Ovary (tissue), 9 donors: ENCODE measurements around the gene GALP. TPM values are rescaled to one million over a fixed set of nuclear protein-coding genes. Genes with fewer than 3 reads are reported as not detected.
A peak's percentile ranks its signal among the peaks of the same experiment; 100 is the strongest.

Source experiments
- DNase-seq, 5 donors: peaks; one replicate each; pipeline ENCODE4 v3.0.0-alpha.2; 2019 to 2020
- H3K27ac ChIP-seq, 2 donors: fragments of 200-600 bp; one replicate each; pipeline versions ENCODE4 v1.5.1 to v1.8.0; 2019 to 2022
- H3K27me3 ChIP-seq: fragments of 200-600 bp; one replicate; pipeline ENCODE4 v1.8.0; 2022
- H3K36me3 ChIP-seq: fragments of 200-600 bp; sonication (generic); one replicate; pipeline ENCODE4 v1.5.1; 2019
- H3K4me1 ChIP-seq: one replicate; pipeline ENCODE4 v1.8.1; 2013; ENCODE audit warnings: mild to moderate bottlenecking, moderate library complexity; ENCODE audit not compliant: insufficient read depth
- H3K4me3 ChIP-seq: fragments of 200-600 bp; sonication (generic); one replicate; pipeline ENCODE4 v1.5.1; 2017
- H3K9me3 ChIP-seq, 2 donors: fragments of 200-600 bp in 1 of 2; sonication (generic) in 1 of 2; one replicate each; pipeline versions ENCODE4 v1.5.1 to v1.8.1; 2013 to 2019; ENCODE audit warnings: mild to moderate bottlenecking in 1 of 2, moderate library complexity in 1 of 2
- EP300 ChIP-seq: sonication (generic); formaldehyde crosslinking; IDR thresholded peaks from one replicate; pipeline ENCODE4 v1.6.1; 2017; ENCODE audit warnings: antibody characterized with exemption
- POLR2A ChIP-seq: fragments of 450-650 bp; IDR thresholded peaks from one replicate; pipeline ENCODE4 v1.6.1; 2017; ENCODE audit warnings: antibody characterized with exemption, mild to moderate bottlenecking, moderate library complexity
- WGBS, 3 donors: extraction: QIAGEN DNeasy Blood & Tissue Kit in 1 of 3; methylation state at CpG; one replicate each; pipeline versions ENCODE4 v1.1.5 to v1.1.7; 2013 to 2017; 5-methylcytosine and 5-hydroxymethylcytosine counted together
- intact Hi-C, 4 donors: fragments of 100-400 bp; cut with DNase I; formaldehyde crosslinking; loops; one replicate each; pipeline versions ENCODE4 v1.11.0 to v1.15.1; 2022 to 2023
- polyA plus RNA-seq, 2 donors: library from polyadenylated mRNA; stranded (reverse); fragments of 200-250 nt in 1 of 2; fragments of 350-450 nt in 1 of 2; fragmentation: Illumina TruSeq in 1 of 2; extraction: RNeasy Lipid Tissue Mini Kit (QIAGEN cat#74804) in 1 of 2; gene quantifications; one replicate each; pipeline ENCODE4 v1.2.3, GENCODE V29; 2013 to 2014
- total RNA-seq, 7 donors: library from RNA; depleted of rRNA in 2 of 7; stranded (reverse); fragments of >200 nt in 2 of 7; fragmentation: NEBNext Ultra II Directional in 3 of 7; extraction: Animal tissue kit (Norgen Biotek cat#: 25700) in 3 of 7; gene quantifications; one replicate each; pipeline versions ENCODE4 v1.1.0 to v1.2.4, GENCODE V29; 2016 to 2023
- TF ChIP-seq, protein P1 (sequence below), 3 donors: fragments of 450-650 bp in 2 of 3; fragments of 200-600 bp in 1 of 3; IDR thresholded peaks; one replicate each; pipeline versions ENCODE4 v1.5.1 to v1.8.0; 2016 to 2022; ENCODE audit warnings: antibody characterized with exemption in 3 of 3, mild to moderate bottlenecking in 1 of 3
- donor health status: DM: no; HTN: no; CAD: no; lungs with moderate emphysema.
- donor health status: DM: no; HTN: no; CAD: no.
- donor health status: Bipolar disorder and iron deficiency.
- donor health status: DM: yes; HTN: yes; CAD: no.
- donor health status: DM: no; HTN: no; CAD: no.
- donor health status: DM: yes; HTN: yes; CAD: no.

GALP gene
- total and polyA plus RNA-seq, 9 donors = not detected

DNA sequence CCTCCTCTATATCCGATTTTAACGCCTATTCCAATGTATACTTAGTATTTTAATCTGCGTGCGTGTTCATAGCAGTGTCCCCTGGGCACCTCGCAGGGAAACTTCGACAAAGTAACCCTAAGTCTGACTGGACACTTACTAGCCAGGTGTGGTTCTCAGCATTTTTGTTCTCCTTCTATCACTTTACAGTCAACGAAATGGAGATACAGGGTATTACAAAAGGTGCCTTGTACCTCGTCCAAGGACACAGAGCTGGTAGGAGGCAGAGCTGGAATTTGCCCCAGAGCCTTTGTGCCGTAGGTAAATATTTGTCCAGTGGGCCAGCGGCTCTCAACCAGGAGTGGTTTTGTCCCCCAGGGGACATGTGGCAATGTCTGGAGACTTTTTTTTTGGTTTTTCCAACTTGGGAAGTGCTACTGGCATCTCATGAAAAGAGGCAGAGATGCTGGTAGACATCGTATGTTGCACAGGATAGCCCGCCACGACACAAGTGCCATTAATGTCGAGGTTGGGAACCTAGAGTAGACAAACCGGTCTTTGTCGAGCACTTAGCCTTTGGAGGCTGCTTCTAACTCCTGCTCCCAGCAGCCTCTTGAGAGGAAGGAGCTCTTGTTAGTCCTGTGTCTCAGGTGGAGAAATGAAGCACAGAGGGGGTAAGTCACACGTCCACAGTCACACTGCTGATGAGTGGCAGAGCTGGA lies 33.6 kb upstream of the GALP start:
- Histone ChIP-seq H3K27me3 (no peaks in the 10 kb centered on the region), H3K4me1 (peaks cover 10% of the 10 kb centered on the region), H3K36me3 (no peaks in the 10 kb centered on the region), H3K9me3 (no peaks in the 10 kb centered on the region), H3K4me3 (peak overlapping the region; percentile 65), H3K27ac (peak overlapping the region in 1 of 2 donors; percentile 90)
- WGBS, 3 donors = 58 to 60% (median 58%) methylated on average over 17 of the region's 17 CpGs
- intact Hi-C loops = loop anchor here in 2 of 4 donors (5.0 to 10.0 kb wide), 2 partner anchors 35 to 163 kb away; no protein-coding TSS in a partner anchor
- no peak for DNase-seq
- no peak for TF ChIP-seq EP300
- TF ChIP-seq, protein P1, sequence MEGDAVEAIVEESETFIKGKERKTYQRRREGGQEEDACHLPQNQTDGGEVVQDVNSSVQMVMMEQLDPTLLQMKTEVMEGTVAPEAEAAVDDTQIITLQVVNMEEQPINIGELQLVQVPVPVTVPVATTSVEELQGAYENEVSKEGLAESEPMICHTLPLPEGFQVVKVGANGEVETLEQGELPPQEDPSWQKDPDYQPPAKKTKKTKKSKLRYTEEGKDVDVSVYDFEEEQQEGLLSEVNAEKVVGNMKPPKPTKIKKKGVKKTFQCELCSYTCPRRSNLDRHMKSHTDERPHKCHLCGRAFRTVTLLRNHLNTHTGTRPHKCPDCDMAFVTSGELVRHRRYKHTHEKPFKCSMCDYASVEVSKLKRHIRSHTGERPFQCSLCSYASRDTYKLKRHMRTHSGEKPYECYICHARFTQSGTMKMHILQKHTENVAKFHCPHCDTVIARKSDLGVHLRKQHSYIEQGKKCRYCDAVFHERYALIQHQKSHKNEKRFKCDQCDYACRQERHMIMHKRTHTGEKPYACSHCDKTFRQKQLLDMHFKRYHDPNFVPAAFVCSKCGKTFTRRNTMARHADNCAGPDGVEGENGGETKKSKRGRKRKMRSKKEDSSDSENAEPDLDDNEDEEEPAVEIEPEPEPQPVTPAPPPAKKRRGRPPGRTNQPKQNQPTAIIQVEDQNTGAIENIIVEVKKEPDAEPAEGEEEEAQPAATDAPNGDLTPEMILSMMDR (IDR thresholded peaks at IDR 0.05) = no peak
- TF ChIP-seq POLR2A = no peak

- Histone ChIP-seq H3K27ac (no peak overlapping the region), H3K9me3 (no peaks in the 10 kb centered on the region), H3K4me1 (peaks cover 14% of the 10 kb centered on the region), H3K36me3 (no peaks in the 10 kb centered on the region), H3K27me3 (no peaks in the 10 kb centered on the region), H3K4me3 (no peak overlapping the region)
- no peak for DNase-seq
- 79 to 88% (median 80%) methylated on average over 4 of the region's 4 CpGs for WGBS, 3 donors
- TF ChIP-seq, protein P1 (IDR thresholded peaks at IDR 0.05) = no peak
- TF ChIP-seq EP300 (no peak), POLR2A (no peak)
- intact Hi-C loops = loop anchor here in 2 of 4 donors (5.0 to 10.0 kb wide), 2 partner anchors 36 to 162 kb away; no protein-coding TSS in a partner anchor
Measured at GRCh38 chr19:56142897-56143434, 32.8 kb upstream of the GALP start.

- H3K27me3 ChIP-seq = no peaks in the 10 kb centered on the region
- H3K27ac ChIP-seq = no peak overlapping the region
- no peak for DNase-seq
- no peaks in the 10 kb centered on the region for H3K36me3 ChIP-seq
- no peaks in the 10 kb centered on the region for H3K9me3 ChIP-seq
- TF ChIP-seq EP300 (no peak), POLR2A (no peak)
- TF ChIP-seq, protein P1 (IDR thresholded peaks at IDR 0.05) = no peak
- WGBS, 3 donors = 81 to 88% (median 86%) methylated on average over 6 of the region's 6 CpGs
- peaks cover 14% of the 10 kb centered on the region for H3K4me1 ChIP-seq
- H3K4me3 ChIP-seq = no peak overlapping the region
- intact Hi-C loops = loop anchor here in 2 of 4 donors (5.0 to 10.0 kb wide), 2 partner anchors 37 to 160 kb away; no protein-coding TSS in a partner anchor
Measured at GRCh38 chr19:56144376-56144775, 31.4 kb upstream of the GALP start.

DNA sequence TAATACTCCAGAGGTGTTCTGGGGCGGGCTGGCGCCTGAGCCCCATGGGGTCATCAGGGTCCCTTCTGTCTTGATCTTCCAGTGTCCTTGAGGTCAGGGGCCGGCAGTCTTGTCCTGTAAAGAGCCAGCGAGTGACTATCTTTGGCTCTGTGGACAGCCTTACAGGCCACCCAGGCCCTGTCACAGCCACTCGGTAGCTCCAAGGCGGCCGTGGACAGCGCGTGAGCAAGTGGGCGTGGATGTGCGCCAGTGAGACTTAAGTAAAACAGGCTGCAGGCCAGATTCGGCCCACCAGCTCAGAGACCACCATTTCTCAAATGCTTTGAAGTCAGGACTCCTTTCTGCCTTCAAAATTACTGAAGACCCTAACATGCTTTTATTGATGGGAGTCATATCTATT lies 31.0 kb upstream of the GALP start:
- H3K4me3 ChIP-seq = no peak overlapping the region
- TF ChIP-seq, protein P1 (IDR thresholded peaks at IDR 0.05) = no peak
- TF ChIP-seq POLR2A (no peak), EP300 (no peak)
- WGBS, 3 donors = 87 to 96% (median 93%) methylated on average over 12 of the region's 12 CpGs
- no peaks in the 10 kb centered on the region for H3K27me3 ChIP-seq
- no peaks in the 10 kb centered on the region for H3K9me3 ChIP-seq
- no peaks in the 10 kb centered on the region for H3K36me3 ChIP-seq
- no peak for DNase-seq
- peaks cover 15% of the 10 kb centered on the region for H3K4me1 ChIP-seq
- no peak overlapping the region for H3K27ac ChIP-seq
- intact Hi-C loops = loop anchor here in 2 of 4 donors (5.0 to 10.0 kb wide), 2 partner anchors 38 to 160 kb away; no protein-coding TSS in a partner anchor
